SU-DHL-6 (cell line): ENCODE measurements around the gene CIRBP.

Source experiments
- H2AFZ ChIP-seq: fragments of 200-600 bp; sonication (generic); 2 replicates; pipeline ENCODE4 v1.6.1; 2014; ENCODE audit warnings: low read depth, mild to moderate bottlenecking, moderate library complexity, mixed read lengths, antibody characterized with exemption, low read length; ENCODE audit not compliant: severe bottlenecking
- H3F3A ChIP-seq: fragments of 200-600 bp; shearing (Covaris generic); 2 replicates; pipeline ENCODE4 v1.6.0; 2016; ENCODE audit warnings: antibody characterized with exemption, mild to moderate bottlenecking; ENCODE audit not compliant: insufficient read depth
- H3K27ac ChIP-seq: fragments of 200-600 bp; sonication (generic); 2 replicates; pipeline ENCODE4 v1.5.1; 2016; ENCODE audit warnings: low read depth, mild to moderate bottlenecking, low read length, moderate library complexity, mixed read lengths
- H3K27me3 ChIP-seq: fragments of 200-600 bp; sonication (generic), shearing (Covaris generic); 2 replicates; pipeline ENCODE4 v1.6.0; 2014; ENCODE audit warnings: mild to moderate bottlenecking, low read length
- H3K36me3 ChIP-seq: fragments of 200-600 bp; sonication (generic); 2 replicates; pipeline ENCODE4 v1.6.1; 2014; ENCODE audit warnings: mild to moderate bottlenecking, low read length, mixed read lengths
- H3K4me2 ChIP-seq: fragments of 300-600, 200-600 bp; shearing (Covaris generic), sonication (generic); 2 replicates; pipeline ENCODE4 v1.6.0; 2014; ENCODE audit warnings: low read length, low read depth, mild to moderate bottlenecking; ENCODE audit not compliant: poor library complexity, severe bottlenecking
- H3K4me3 ChIP-seq: fragments of 200-600 bp; sonication (generic); 2 replicates; pipeline ENCODE4 v1.5.1; 2014; ENCODE audit warnings: antibody characterized with exemption, low read length, mild to moderate bottlenecking, mixed read lengths; ENCODE audit not compliant: insufficient read depth, poor library complexity, severe bottlenecking
- H3K79me2 ChIP-seq: fragments of 200-600 bp; sonication (generic); 2 replicates; pipeline ENCODE4 v1.6.1; 2014; ENCODE audit warnings: mild to moderate bottlenecking, low read length, moderate library complexity; ENCODE audit not compliant: insufficient read depth
- H3K9ac ChIP-seq: fragments of 200-600 bp; sonication (generic); 2 replicates; pipeline ENCODE4 v1.7.0; 2014; ENCODE audit warnings: mild to moderate bottlenecking, low read length
- H3K9me2 ChIP-seq: fragments of 200-600 bp; sonication (generic); replicated peaks from 2 replicates; pipeline ENCODE4 v1.6.1; 2014; ENCODE audit warnings: low read length; ENCODE audit not compliant: insufficient read depth
- H3K9me3 ChIP-seq: fragments of 200-600 bp; sonication (generic); 2 replicates; pipeline ENCODE4 v1.6.1; 2014; ENCODE audit warnings: low read length, mixed read lengths; ENCODE audit not compliant: insufficient read depth
- H4K20me1 ChIP-seq: fragments of 200-600 bp; sonication (generic); 2 replicates; pipeline ENCODE4 v1.6.1; 2014; ENCODE audit warnings: low read depth, mild to moderate bottlenecking, antibody characterized with exemption, low read length, moderate library complexity, mixed read lengths
- CTCF ChIP-seq: fragments of 200-600 bp; sonication (generic); IDR thresholded peaks from one replicate; pipeline ENCODE4 v1.5.1; 2017; ENCODE audit warnings: antibody characterized with exemption, mild to moderate bottlenecking, low read length, moderate library complexity; ENCODE audit not compliant: insufficient read depth, poor library complexity, severe bottlenecking
- EZH2phosphoT487 ChIP-seq: fragments of 200-600 bp; sonication (generic), shearing (Covaris generic); conservative IDR thresholded peaks from 2 replicates; pipeline ENCODE4 v1.6.1; 2018; ENCODE audit warnings: mild to moderate bottlenecking, antibody characterized with exemption, low read length, moderate library complexity, mixed read lengths

Gene CIRBP

GRCh38 chr19:1229924-1230782 is 39.0 kb upstream of the CIRBP start:
- Histone ChIP-seq H2AFZ (no peak overlapping the region), H3K79me2 (no peaks in the 10 kb centered on the region), H3F3A (no peaks in the 10 kb centered on the region; the same call in 1 of the 2 replicates), H3K4me3 (no peak overlapping the region), H4K20me1 (no peaks in the 10 kb centered on the region), H3K27me3 (no peaks in the 10 kb centered on the region), H3K9me2 (no peaks in the 10 kb centered on the region), H3K9ac (no peak overlapping the region), H3K27ac (no peak overlapping the region), H3K4me2 (no peak overlapping the region), H3K36me3 (no peaks in the 10 kb centered on the region), H3K9me3 (no peaks in the 10 kb centered on the region)
- TF ChIP-seq CTCF, result no peak
- no peak for TF ChIP-seq EZH2phosphoT487

- H3K4me3 ChIP-seq, result no peak overlapping the region
- no peak overlapping the region for H2AFZ ChIP-seq
- H3K4me2 ChIP-seq, result no peak overlapping the region
- TF ChIP-seq CTCF (no peak), EZH2phosphoT487 (no peak)
- H3K27me3 ChIP-seq, result no peaks in the 10 kb centered on the region
- no peaks in the 10 kb centered on the region for H4K20me1 ChIP-seq
- H3K27ac ChIP-seq, result no peak overlapping the region
- H3F3A ChIP-seq, result no peaks in the 10 kb centered on the region; the same call in 1 of the 2 replicates
- H3K9ac ChIP-seq, result no peak overlapping the region
- H3K9me3 ChIP-seq, result no peaks in the 10 kb centered on the region
- H3K9me2 ChIP-seq, result no peaks in the 10 kb centered on the region
- H3K36me3 ChIP-seq, result no peaks in the 10 kb centered on the region
- H3K79me2 ChIP-seq, result no peaks in the 10 kb centered on the region
These were observed 38.2 kb upstream of the CIRBP start for GRCh38 chr19:1230783-1231489.

GRCh38 chr19:1231729-1232637 is 37.1 kb upstream of the CIRBP start:
- H3K36me3 ChIP-seq, result no peaks in the 10 kb centered on the region
- H2AFZ ChIP-seq, result no peak overlapping the region
- H3K27me3 ChIP-seq, result no peaks in the 10 kb centered on the region
- H3K9me3 ChIP-seq, result no peaks in the 10 kb centered on the region
- no peak overlapping the region for H3K27ac ChIP-seq
- H3K4me2 ChIP-seq, result no peak overlapping the region
- no peak overlapping the region for H3K4me3 ChIP-seq
- TF ChIP-seq EZH2phosphoT487 (no peak), CTCF (no peak)
- no peak overlapping the region for H3K9ac ChIP-seq
- no peaks in the 10 kb centered on the region for H4K20me1 ChIP-seq
- H3F3A ChIP-seq, result no peaks in the 10 kb centered on the region; the same call in 1 of the 2 replicates
- no peaks in the 10 kb centered on the region for H3K79me2 ChIP-seq
- H3K9me2 ChIP-seq, result no peaks in the 10 kb centered on the region
